GM19463 (cell line): Measurements from ENCODE around the gene WNT16.
A peak's percentile ranks its signal among the peaks of the same experiment; 100 is the strongest.
"Not testable (repeated sequence)": the region's sequence is repeated elsewhere in the genome, so short reads cannot be mapped to it uniquely, and the experiment has no call there.

Experiments
- ATAC-seq: cut with Tn5 transposase; IDR thresholded peaks from one replicate; pipeline ENCODE4 v1.9.1; 2021; ENCODE audit warnings: mild to moderate bottlenecking, moderate library complexity; ENCODE audit not compliant: unreplicated experiment

WNT16 gene, protein sequence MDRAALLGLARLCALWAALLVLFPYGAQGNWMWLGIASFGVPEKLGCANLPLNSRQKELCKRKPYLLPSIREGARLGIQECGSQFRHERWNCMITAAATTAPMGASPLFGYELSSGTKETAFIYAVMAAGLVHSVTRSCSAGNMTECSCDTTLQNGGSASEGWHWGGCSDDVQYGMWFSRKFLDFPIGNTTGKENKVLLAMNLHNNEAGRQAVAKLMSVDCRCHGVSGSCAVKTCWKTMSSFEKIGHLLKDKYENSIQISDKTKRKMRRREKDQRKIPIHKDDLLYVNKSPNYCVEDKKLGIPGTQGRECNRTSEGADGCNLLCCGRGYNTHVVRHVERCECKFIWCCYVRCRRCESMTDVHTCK

DNA sequence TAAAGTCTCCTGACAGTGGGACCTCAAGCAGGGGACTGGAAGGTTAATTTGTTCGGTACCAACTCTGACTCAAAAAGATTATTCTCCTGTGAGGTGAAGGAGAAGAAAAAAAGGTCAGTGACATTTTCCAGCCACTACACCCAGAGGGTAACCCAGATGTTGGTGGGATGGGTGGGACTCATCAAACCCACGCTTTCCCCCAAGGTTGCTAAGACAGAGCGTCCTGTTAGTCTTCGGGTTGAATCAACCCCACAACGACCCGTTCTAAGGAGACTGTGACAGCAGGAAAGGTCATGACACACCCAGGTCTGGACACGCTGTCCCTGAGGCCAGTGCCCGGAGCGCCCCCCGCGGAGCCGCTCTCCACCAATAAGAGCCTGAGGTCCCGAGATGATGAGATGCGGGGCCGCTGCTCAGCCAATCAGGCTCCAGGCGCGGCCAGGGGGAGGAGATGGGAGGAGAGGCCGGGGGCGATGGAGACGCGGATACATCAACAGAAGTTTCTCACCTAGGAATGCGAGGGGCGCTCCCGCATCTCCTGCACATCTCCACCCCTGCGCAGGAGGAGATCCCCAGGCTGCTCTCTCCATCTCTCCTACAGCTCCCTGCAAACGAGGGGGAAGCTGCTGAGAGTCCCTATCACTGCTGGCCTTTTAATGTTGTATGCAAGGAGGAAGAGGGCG lies at the start of gene WNT16:
Gene WNT16, plus strand, starts transcription at position 493 of the 683 bp plus-strand sequence. CDS start 293 bp downstream, outside the sequence.
- ATAC-seq = no peak

DNA sequence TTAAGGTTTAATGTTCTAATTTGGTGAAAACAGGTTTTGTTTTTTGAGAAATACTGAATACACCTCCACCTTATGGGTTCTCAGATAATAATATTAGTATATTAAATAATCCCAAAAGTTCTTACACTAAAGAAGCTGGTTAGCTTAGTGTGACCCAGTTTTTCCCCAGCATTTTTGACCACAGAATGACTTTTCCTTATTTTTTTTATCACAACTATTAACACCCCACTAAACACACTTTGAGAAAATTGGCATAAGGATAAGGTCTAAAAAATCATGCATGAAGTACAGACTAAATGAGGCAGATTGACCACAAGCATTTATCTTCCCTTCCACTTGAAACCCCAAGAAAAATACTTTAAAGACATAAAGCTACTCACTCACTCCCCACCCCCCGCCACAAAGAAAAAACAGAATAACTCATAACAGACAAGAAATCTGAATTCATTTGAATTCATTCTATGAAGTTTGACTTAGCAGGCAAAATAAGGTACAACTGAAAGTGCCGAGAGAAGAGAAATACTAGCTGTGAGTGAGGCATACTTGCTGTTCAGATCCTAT lies 49.7 kb upstream of the WNT16 start:
- no peak for ATAC-seq

DNA sequence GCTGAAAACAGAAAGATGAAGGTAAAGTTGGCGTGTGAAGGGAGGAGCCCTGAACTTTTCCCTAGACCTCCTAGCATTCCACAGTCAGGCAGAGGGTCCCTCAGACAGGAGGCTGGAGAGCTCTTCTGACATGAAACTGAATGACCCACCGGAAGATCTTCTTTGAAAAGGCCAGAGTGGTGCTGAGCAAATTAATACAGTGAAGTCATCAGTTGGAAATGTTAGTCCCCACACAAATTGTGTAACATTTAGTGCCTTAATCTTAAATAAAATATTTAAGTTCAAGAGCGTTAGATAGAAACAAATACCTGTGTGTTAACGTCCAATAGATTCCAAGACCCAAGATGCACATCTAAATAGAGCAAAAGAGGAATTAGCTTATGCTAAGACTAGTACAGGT lies 49.0 kb upstream of the WNT16 start:
- no peak for ATAC-seq

DNA sequence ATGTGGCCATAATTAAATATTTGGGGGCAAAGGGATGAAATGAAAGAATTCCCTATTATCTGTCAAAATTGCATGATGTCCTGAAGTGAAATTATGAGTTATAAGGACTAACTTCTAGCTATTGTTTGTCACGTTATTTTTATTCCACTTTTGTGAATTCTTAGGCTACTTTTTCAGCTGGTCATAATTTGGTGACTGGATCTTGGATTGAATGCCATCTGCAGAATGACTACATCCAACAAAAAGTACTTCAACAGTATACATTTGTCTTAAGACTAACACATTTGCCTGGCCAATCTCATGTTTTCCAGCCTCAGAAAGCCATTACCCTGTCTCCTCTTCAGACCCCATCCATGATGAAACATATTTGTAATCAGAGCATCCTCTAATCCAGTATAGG lies 48.1 kb upstream of the WNT16 start:
- no peak for ATAC-seq

DNA sequence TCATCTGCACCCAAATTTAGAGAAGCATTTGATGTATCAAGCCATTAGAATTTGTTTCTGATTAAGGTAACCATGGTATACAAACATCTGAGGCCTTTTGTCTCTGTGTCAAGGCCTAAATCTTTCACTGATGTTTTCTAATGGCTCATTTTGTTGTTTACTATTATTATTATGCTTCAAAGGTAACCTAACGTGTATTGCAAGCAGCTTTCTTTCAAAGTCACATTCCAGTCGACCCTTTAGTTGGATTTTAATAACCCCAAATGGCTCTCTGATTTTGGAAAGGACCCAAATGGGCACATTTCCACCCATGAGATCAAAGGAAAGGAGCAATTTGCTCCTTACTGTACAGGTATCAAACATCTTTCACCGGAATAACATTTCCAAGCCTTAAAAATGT lies 46.7 kb upstream of the WNT16 start:
- ATAC-seq = no peak

DNA sequence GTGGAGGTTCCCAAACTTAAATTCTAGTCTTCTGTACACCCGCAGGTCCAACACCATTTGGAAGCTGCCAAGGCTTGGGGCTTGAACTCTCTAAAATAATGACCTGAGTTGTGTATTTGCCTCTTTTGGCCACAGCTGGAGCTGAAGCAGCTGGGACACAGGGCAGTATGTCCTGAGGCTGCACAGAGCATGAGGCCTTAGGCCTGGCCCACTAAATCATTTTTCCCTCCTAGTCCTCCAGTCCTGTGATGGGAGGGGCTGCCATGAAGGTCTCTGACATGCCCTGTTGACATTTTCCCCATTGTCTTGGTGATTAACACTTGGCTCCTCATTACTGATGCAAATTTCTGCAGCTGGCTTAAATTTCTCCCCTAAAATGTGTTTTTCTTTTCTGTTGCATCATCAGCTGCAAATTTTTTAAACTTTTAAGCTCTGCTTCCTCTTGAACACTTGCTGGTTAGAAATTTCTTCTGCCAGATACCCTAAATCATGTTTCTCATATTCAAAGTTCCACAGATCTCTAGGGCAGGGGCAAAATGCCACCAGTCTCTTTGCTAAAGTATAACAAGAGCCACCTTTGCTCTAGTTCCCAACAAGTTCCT lies 43.6 kb upstream of the WNT16 start:
- ATAC-seq = no peak

DNA sequence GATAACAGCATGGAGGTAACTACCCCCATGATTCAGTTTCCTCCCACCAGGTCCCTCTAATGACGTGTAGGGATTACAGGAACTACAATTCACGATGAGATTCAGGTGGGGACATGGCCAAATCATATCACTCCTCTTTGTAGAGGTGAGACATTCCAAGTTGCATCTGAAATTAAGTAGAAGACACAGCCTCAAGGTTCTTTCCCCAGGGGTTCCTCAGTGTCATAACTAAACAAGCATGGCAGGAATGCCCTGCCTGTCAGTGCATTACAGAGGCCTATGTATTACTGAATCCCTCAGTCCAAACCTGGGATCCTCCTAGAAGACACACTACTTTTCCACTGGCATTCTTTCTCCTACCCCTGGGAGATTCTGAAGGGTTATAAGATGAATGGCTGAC lies 42.6 kb upstream of the WNT16 start:
- ATAC-seq = no peak

DNA sequence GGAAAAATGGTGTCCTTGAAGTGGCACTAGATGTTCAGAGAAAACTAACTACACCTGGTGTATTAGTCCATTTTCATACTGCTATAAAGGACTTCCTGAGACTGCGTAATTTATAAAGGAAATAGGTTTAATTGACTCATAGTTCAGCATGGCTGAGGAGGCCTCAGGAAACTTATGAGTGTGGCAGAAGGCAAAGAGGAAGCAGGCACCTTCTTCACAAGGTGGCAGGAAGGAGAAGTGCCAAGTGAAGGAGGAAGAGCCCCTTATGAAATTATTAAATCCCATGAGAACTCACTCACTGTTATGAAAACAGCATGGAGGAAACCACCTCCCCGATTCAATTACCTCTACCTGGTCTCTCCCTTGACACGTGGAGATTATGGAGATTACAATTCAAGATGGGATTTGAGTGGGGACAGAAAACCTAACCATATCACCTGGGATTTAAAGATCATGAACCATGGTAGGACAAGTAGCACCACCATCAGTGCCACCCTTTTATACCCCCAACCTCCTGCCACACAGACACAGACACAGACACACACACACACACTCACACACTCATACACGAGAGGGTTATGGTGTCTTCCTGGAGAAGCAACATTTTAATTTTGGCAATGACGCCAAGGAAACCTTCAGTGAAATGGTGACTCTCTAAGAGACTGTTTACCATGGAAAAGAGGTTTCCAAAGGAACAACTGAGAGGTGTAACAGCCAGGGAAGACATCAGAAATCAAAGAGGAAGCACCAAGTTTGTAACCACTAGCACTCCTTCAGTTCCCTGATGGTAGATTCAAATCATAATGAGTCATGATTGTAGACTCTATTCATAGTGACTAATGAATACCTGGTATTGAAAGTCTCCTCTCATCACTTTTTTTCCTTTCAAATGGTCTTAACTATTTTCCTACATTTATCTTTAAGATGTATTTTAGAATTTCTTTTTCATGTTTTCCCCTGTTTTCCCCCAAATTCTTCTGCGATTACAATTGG lies 41.8 kb upstream of the WNT16 start:
- ATAC-seq = no peak

DNA sequence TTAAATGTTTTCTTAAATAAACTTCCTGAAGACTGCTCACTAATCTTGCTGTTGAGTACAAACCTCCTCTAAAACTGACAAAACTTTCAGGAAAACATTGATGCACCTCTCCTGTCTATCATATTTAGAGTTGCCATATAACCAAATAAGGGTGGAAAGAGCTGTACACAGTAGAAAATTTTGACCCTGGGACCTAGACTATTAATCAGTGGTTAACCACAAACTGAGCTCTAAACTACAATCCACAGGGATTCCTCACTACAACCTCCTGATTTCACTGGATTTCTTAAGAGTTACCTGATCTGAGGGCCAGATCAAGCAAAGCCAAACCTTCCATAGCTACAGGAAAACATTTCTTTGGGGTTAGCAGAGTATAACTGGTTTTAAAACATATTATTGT lies 39.9 kb upstream of the WNT16 start:
- no peak for ATAC-seq

DNA sequence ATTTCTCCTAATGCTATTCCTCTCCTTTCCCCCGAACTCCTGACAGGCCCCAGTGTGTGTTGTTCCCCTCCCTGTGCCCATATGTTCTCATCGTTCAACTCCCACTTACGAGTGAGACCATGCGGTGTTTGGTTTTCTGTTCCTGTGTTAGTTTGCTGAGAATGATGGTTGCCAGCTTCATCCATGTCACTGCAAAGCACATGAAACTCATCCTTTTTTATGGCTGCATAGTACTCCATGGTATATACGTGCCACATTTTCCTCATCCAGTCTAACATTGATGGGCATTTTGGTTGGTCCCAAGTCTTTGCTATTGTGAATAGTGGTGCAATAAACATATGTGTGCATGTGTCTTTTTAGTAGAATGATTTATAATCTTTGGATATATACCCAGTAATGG lies 38.9 kb upstream of the WNT16 start:
- not testable (repeated sequence) for ATAC-seq

DNA sequence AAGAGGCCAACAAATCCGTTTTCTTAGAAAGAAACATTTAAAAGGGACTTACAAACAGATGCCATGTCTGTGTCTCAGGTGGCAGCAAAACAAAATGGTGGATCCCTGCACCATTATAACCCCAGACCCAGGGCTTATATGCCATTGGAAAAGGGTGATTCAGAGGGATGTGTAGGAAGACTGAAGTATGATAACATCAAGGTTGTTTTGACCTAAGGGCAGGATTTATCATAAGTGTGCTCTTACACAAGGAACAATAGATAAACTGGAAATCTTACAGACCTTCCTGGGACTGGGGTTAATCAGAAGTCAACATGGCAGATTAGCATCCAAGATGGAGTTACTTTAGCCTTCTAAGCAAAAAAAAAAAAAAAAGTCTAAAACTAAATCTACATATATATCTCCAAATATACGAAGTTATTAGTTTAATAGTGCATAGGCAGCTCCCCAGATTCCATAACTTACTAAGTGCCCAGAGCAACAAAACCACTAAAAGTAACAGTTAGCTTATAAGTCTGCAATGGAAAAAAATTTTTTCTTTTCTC lies 34.3 kb upstream of the WNT16 start:
- ATAC-seq = no peak

DNA sequence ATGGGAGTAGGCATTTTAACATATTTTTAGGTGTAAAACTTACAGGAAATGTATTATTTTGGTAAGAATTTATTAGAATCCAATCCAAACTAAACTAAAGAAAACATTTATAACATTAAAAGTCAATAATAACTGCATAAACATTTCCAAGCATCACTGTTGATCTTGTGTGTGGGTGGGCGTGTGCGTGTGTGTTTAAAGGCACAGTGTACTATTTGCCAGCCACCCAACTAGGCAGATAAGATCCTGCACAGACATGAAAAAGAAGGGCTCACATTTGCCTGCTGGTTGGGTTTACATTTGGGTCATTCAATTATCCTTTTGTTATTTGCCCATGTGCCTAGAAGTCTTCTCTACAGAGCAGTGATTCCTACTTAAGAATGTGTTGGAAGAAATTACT lies 31.0 kb upstream of the WNT16 start:
- no peak for ATAC-seq

DNA sequence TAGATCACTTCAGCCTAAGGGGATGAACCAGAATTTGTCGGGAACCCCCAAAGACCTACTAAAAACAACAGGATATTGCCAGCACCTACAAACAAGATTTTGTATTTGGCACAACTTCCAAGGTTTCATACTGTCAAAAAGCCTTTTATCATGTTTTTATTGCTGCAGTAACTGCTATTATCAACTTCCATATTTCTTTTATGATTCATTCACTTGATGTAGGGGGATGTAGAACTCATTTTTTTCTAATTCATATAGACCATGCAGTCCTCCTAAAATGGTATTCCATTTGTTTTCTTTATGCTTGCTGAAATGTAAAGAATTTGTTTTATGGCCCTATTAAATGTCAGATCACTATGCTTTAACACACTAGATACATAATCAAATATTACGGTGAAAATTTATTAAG lies 30.0 kb upstream of the WNT16 start:
- ATAC-seq = no peak

DNA sequence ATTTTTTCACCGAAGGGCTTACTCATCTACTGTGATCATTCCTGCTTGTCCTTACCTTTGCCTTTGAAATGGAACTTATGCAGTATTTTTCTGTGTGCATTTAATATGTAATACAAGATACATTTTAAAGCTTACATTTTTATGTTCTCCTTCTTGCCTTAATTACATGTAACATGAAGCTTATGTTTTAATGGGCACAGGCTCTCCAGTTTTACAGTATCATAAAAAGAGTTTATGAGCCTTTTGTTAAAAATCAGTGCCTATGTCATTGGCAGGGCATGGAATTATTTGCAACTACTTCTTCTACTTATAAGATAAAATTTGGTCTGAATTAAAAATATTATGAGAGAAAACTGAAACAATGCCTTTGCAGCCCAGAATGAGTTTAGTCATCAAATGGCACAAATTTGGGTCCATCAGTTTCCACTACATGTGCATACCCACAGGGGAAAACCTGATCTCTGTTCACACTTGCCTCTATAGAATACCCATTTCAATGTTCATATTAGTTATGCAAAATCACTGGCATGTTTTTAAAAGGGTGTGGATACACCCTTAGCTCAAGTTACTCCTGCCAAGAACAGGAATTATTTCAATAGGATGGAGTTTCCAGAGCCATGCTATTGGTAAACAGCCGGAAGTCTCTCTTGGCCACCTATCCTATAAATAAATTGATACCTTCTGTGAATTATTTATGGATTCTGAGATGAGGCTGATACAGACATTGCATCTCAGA lies 27.9 kb upstream of the WNT16 start:
- ATAC-seq = no peak

DNA sequence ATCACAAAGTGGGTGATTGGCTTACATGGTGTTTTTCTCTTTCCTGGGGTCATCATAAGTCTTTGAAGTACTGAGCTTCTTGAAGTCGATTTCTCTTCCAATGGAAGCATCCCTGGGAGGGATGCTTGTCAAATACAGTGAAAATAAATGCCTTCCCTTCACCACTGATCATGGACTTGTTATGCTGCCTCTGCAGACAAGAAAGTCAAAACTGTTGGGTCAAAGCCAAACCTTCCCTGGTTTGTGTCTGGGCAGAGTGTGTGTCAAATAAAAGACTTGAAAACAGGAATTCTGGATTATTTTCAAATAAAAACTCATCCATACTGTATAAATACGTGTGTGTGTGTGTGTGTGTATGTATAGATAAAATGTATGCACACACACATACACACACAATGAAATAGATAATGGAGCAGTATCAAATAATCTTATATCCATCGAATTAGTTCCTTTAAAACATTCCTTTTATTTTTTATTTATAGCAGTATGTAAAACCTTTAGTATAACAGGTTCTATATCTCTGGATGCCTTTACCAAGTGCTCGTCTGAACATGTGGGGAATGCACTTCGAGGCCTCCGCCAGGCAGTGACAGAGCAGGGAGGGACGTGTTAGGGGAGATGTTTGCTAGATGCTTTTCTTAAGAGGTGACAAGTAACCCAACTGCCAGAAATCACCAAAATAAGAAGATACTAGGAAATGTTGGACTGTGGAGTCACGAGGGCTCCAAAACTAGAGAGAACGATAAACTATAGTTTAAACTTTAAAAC lies 27.2 kb upstream of the WNT16 start:
- ATAC-seq = no peak

DNA sequence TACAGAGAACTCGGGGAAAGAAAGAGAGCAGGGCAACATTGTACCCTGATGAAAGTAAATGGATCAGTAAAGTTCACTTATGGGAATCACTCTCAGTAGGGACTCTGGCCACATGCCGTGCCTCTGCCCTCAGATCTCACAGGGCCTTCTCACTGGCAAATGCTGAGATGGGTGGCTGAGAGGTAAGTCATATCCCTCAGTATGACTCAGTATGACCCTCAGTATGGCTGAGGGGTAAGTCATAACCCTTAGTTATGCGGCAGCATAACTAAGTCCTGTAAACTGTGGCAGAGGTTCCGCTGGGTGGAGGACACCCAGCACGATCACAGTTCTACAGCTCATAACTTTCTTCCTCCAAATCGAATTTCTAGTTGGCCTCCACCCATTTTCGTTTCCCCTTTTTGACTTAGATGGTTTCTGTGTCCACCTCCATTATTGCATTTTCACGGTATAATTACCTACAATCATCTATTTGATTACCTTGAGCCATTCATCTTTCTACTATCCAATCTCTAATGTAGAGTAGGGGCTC lies 26.5 kb upstream of the WNT16 start:
- peak; percentile 97 for ATAC-seq

DNA sequence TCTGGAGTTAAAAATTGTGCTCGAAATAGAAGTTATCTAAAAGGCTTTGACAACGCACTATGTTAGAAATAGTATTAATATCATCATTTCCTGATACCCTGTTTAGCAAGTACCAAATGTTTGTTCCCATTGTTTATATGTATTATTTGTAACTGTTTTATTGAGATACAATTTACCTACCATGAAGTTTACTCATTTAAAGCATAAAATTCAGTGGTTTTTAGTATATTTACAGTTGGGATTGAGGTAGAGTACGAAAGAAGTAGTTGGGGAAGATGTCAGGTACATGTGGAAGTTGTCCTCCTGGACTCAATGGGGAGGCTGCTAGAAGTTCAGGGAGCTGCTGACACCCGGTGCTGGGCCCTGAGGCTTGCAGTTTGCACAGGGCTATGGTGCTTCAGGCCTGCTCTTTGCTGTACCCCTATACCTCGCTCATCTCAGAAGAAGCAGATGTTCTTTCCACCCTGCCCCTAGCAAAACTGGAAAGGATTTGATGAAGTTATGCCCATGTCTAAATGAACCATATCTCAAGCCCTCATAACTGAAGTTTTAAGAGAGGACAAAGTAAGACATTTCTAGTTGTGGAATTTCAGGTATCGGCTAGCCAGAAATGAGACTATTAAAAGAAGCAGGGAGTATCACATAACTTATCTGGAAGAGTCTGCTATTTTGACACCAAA lies 25.2 kb upstream of the WNT16 start:
- no peak for ATAC-seq

DNA sequence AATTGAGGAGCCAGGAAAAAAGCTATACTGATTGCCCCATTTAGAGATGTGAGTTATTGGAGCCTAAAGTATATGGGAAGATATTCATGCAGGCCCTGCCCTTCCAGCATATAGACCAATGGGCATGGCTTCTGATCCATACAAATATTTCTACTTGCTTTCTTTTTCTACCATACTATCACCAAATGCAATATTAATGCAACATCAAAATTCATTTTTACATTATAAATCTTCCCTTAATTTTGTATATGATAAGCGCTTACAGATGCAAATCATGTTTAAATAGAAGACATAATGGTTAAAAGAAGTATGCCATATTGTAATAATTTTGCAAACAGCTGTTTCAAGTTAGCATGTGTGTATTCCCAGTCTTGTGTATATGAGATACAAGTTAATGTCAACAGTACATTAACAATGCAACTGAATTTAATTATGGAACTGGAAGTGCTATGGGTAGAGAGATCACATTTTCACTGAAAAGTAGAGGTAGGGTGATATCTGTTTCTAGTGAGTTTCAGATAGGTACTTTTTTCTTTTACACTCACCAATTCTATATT lies 24.6 kb upstream of the WNT16 start:
- ATAC-seq = no peak
